PC-3 (cell line): ENCODE data around the gene NRIP1.

Experiments
- EZH2 ChIP-seq: fragments of 300-600 bp; sonication (generic); IDR thresholded peaks from one replicate; pipeline ENCODE4 v1.6.1; 2017; ENCODE audit warnings: antibody characterized with exemption, mild to moderate bottlenecking, low read length; ENCODE audit not compliant: unreplicated experiment
- TF ChIP-seq, protein P1 (sequence below): fragments of 300-600 bp; sonication (generic); conservative IDR thresholded peaks from 2 replicates; pipeline ENCODE4 v1.5.1; 2017; ENCODE audit warnings: antibody characterized with exemption, low read depth, mild to moderate bottlenecking, low read length

DNA sequence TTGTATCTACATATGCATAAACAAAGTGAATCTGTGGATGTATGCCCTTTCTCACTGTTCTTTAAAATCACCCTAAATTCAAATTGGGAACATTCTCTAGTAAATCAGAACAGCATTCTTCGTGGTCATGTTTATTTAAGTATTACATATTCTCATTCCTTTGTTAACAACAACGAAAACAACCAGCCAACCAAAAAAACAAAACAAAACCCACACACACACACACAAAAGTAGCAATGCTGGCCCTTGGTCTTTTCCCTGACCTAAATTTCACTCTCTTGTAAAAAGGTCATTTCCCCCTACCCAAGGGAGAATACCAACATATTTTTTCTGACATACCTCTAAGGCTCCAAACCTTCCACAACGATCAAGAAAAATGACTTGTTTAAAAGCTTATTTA lies 102.6 kb downstream of the NRIP1 start:
- TF ChIP-seq, protein P1, sequence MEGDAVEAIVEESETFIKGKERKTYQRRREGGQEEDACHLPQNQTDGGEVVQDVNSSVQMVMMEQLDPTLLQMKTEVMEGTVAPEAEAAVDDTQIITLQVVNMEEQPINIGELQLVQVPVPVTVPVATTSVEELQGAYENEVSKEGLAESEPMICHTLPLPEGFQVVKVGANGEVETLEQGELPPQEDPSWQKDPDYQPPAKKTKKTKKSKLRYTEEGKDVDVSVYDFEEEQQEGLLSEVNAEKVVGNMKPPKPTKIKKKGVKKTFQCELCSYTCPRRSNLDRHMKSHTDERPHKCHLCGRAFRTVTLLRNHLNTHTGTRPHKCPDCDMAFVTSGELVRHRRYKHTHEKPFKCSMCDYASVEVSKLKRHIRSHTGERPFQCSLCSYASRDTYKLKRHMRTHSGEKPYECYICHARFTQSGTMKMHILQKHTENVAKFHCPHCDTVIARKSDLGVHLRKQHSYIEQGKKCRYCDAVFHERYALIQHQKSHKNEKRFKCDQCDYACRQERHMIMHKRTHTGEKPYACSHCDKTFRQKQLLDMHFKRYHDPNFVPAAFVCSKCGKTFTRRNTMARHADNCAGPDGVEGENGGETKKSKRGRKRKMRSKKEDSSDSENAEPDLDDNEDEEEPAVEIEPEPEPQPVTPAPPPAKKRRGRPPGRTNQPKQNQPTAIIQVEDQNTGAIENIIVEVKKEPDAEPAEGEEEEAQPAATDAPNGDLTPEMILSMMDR, result no peak
- TF ChIP-seq EZH2, result no peak
